HG03460 (cell line): ENCODE measurements around the gene TIAM2.
"Not testable (repeated sequence)": the region's sequence is repeated elsewhere in the genome, so short reads cannot be mapped to it uniquely, and the experiment has no call there.

ENCODE experiments used
- ATAC-seq: cut with Tn5 transposase; IDR thresholded peaks from one replicate; pipeline ENCODE4 v1.9.1; 2021; ENCODE audit not compliant: unreplicated experiment

TIAM2 gene

GRCh38 chr6:154989448-154989847 lies 5.7 kb upstream of the TIAM2 start:
- no peak for ATAC-seq

GRCh38 chr6:154991207-154991606 lies 3.9 kb upstream of the TIAM2 start:
- ATAC-seq = no peak

GRCh38 chr6:154993026-154993425 lies 2.1 kb upstream of the TIAM2 start:
- ATAC-seq = no peak

- no peak for ATAC-seq
Measured at GRCh38 chr6:154993710-154994109, 1.4 kb upstream of the TIAM2 start.

- ATAC-seq = no peak
Measured at GRCh38 chr6:154994836-154995253, 270 bp upstream of the TIAM2 start.

GRCh38 chr6:154996016-154996590 lies 988 bp downstream of the TIAM2 start:
- ATAC-seq = no peak

- no peak for ATAC-seq
Measured at GRCh38 chr6:154996841-154997311, 1.8 kb downstream of the TIAM2 start.

GRCh38 chr6:154998855-154999254 lies 3.7 kb downstream of the TIAM2 start:
- no peak for ATAC-seq

- no peak for ATAC-seq
Measured at GRCh38 chr6:155001482-155001881, 6.4 kb downstream of the TIAM2 start.

- ATAC-seq = no peak
Measured at GRCh38 chr6:155001934-155002333, 6.8 kb downstream of the TIAM2 start.

- no peak for ATAC-seq
Measured at GRCh38 chr6:155003476-155003875, 8.4 kb downstream of the TIAM2 start.

- ATAC-seq = no peak
Measured at GRCh38 chr6:155004017-155004416, 8.9 kb downstream of the TIAM2 start.

GRCh38 chr6:155004576-155005372 lies 9.7 kb downstream of the TIAM2 start:
- no peak for ATAC-seq

- no peak for ATAC-seq
Measured at GRCh38 chr6:155008625-155009024, 13.5 kb downstream of the TIAM2 start.

GRCh38 chr6:155010940-155011339 lies 15.8 kb downstream of the TIAM2 start:
- no peak for ATAC-seq

- no peak for ATAC-seq
Measured at GRCh38 chr6:155011809-155012291, 16.7 kb downstream of the TIAM2 start.

GRCh38 chr6:155013457-155013876 lies 18.4 kb downstream of the TIAM2 start:
- ATAC-seq = no peak

- ATAC-seq = no peak
Measured at GRCh38 chr6:155014137-155014536, 19.0 kb downstream of the TIAM2 start.

- ATAC-seq = no peak
Measured at GRCh38 chr6:155014670-155015300, 19.7 kb downstream of the TIAM2 start.

GRCh38 chr6:155018415-155018814 lies 23.3 kb downstream of the TIAM2 start:
- ATAC-seq = not testable (repeated sequence)

- ATAC-seq = no peak
Measured at GRCh38 chr6:155021680-155022079, 26.6 kb downstream of the TIAM2 start.

GRCh38 chr6:155022721-155023120 lies 27.6 kb downstream of the TIAM2 start:
- ATAC-seq = no peak
